HCT116 (cell line): Measurements from ENCODE around the gene CCT5. TPM values are rescaled to one million over a fixed set of nuclear protein-coding genes. Genes with fewer than 3 reads are reported as not detected.

Experiments
- ATAC-seq: fragments of 200-7000 bp; cut with Tn5 transposase; 2 replicates; pipeline ENCODE4 v1.9.1; 2020; ENCODE audit warnings: mild to moderate bottlenecking, moderate library complexity
- BruUV-seq: library from RNA; stranded (reverse); fragments of 400-500 nt; replicated peaks from 2 replicates; lab custom pipeline; 2021; lab: Mats Ljungman, UMichigan
- CTCF ChIA-PET: fragments of 300-600 bp; sonication (Branson Sonifier 250); formaldehyde crosslinking; loops from one replicate; lab custom pipeline; 2021; ENCODE audit warnings: antibody characterized with exemption; lab: Charles Lee
- POLR2A ChIA-PET: fragments of 300-600, 350-600 bp; sonication (Branson Sonifier 250); formaldehyde crosslinking; loops from one replicate; lab custom pipeline; 2021; ENCODE audit warnings: antibody characterized with exemption; lab: Charles Lee
- RAD21 ChIA-PET, 2 experiments: fragments of 300-600 bp; sonication (Branson Sonifier 250); formaldehyde crosslinking; loops; one replicate each; lab custom pipeline; 2023; ENCODE audit warnings: low total read pairs in 2 of 2; ENCODE audit not compliant: uncharacterized antibody in 2 of 2, unreplicated experiment in 2 of 2, low non-redundant PET in 1 of 2; lab: Charles Lee
- DNase-seq: peaks from one replicate; pipeline ENCODE4 v3.0.0-alpha.2; 2010; ENCODE audit warnings: low read depth, low spot score
- H2AFZ ChIP-seq: fragments of 200-600 bp; shearing (Covaris generic), sonication (generic); 2 replicates; pipeline ENCODE4 v1.6.1; 2017; ENCODE audit warnings: low read depth, mixed run types, mixed read lengths, antibody characterized with exemption, low read length; ENCODE audit not compliant: poor library complexity, severe bottlenecking
- H3K27ac ChIP-seq: 2 replicates; pipeline ENCODE4 v1.5.1; 2012; ENCODE audit warnings: low read depth, low read length
- H3K27me3 ChIP-seq: fragments of 200-600 bp; sonication (generic); 2 replicates; pipeline ENCODE4 v1.6.1; 2016; ENCODE audit warnings: mixed run types, low read length, mixed read lengths; ENCODE audit not compliant: insufficient read depth
- H3K36me3 ChIP-seq, 2 experiments: fragments of 200-500 bp in 1 of 2; fragments of 200-600 bp in 1 of 2; sonication (Bioruptor generic) in 1 of 2; sonication (generic) in 1 of 2; 2 replicates each; pipeline versions ENCODE4 v1.5.1 to v1.6.1; 2014 to 2016; ENCODE audit warnings: low read length in 2 of 2, inconsistent platforms in 1 of 2, mixed read lengths in 1 of 2, mixed run types in 1 of 2; ENCODE audit not compliant: insufficient read depth in 2 of 2, control insufficient read depth in 1 of 2
- H3K4me1 ChIP-seq, 2 experiments: fragments of 200-600 bp in 1 of 2; sonication (generic) in 1 of 2; 2 replicates each; pipeline versions ENCODE4 v1.5.1 to v1.6.1; 2012 to 2017; ENCODE audit warnings: low read length in 2 of 2, inconsistent platforms in 1 of 2, mild to moderate bottlenecking in 1 of 2, mixed read lengths in 1 of 2, mixed run types in 1 of 2, moderate library complexity in 1 of 2; ENCODE audit not compliant: insufficient read depth in 2 of 2, control insufficient read depth in 1 of 2
- H3K4me2 ChIP-seq: fragments of 200-600 bp; sonication (generic); 2 replicates; pipeline ENCODE4 v1.6.1; 2017; ENCODE audit warnings: mixed run types, low read length, mixed read lengths
- H3K4me3 ChIP-seq, 2 experiments: fragments of 200-600 bp in 1 of 2; sonication (generic) in 1 of 2; replicated peaks in 1 of 2; 2 replicates each; pipeline ENCODE4 v1.5.1; 2011 to 2016; ENCODE audit warnings: low read length in 2 of 2, control low read depth in 1 of 2, low read depth in 1 of 2, mild to moderate bottlenecking in 1 of 2, mixed read lengths in 1 of 2, mixed run types in 1 of 2
- H3K79me2 ChIP-seq: fragments of 200-600 bp; sonication (generic); 2 replicates; pipeline ENCODE4 v1.6.1; 2017; ENCODE audit warnings: mild to moderate bottlenecking, mixed run types, low read length, moderate library complexity, mixed read lengths; ENCODE audit not compliant: insufficient read depth
- H3K9ac ChIP-seq: fragments of 200-600 bp; sonication (generic); 2 replicates; pipeline ENCODE4 v1.6.1; 2016; ENCODE audit warnings: low read length, mixed read lengths
- H3K9me2 ChIP-seq: fragments of 200-600 bp; sonication (generic), shearing (Covaris generic); 2 replicates; pipeline ENCODE4 v1.6.1; 2017; ENCODE audit warnings: mixed run types, mild to moderate bottlenecking, moderate library complexity; ENCODE audit not compliant: insufficient read depth
- H3K9me3 ChIP-seq, 2 experiments: fragments of 200-500 bp in 1 of 2; fragments of 200-600 bp in 1 of 2; sonication (Bioruptor generic) in 1 of 2; sonication (generic) in 1 of 2; 2 replicates each; pipeline ENCODE4 v1.6.1; 2014 to 2017; ENCODE audit warnings: low read length in 2 of 2, mixed read lengths in 2 of 2, inconsistent platforms in 1 of 2, low read depth in 1 of 2, mild to moderate bottlenecking in 1 of 2, mixed run types in 1 of 2, moderate library complexity in 1 of 2; ENCODE audit not compliant: control insufficient read depth in 1 of 2, insufficient read depth in 1 of 2
- H4K20me1 ChIP-seq: fragments of 200-600 bp; sonication (generic), shearing (Covaris generic); 2 replicates; pipeline ENCODE4 v1.6.1; 2017; ENCODE audit warnings: mixed run types, mild to moderate bottlenecking, moderate library complexity; ENCODE audit not compliant: insufficient read depth
- EGR1 ChIP-seq: IDR thresholded peaks from 2 replicates; pipeline ENCODE4 v1.6.1; 2012; ENCODE audit warnings: low read depth
- ELF1 ChIP-seq: IDR thresholded peaks from 2 replicates; pipeline ENCODE4 v1.6.1; 2012; ENCODE audit warnings: low read depth, borderline replicate concordance
- EZH2 ChIP-seq: fragments of 200-600 bp; sonication (generic); IDR thresholded peaks from 2 replicates; pipeline ENCODE4 v1.6.1; 2017; ENCODE audit warnings: antibody characterized with exemption, mixed run types
- EZH2phosphoT487 ChIP-seq: fragments of 200-600 bp; IDR thresholded peaks from 2 replicates; pipeline ENCODE4 v1.6.1; 2018; ENCODE audit warnings: antibody characterized with exemption, borderline replicate concordance
- JUND ChIP-seq: IDR thresholded peaks from 2 replicates; pipeline ENCODE4 v1.6.1; 2012
- POLR2A ChIP-seq: IDR thresholded peaks from 2 replicates; pipeline ENCODE4 v1.7.0; 2011; ENCODE audit warnings: borderline replicate concordance; ENCODE audit not compliant: insufficient read depth, insufficient read length; ENCODE audit errors: extremely low read depth
- POLR2AphosphoS5 ChIP-seq: IDR thresholded peaks from 2 replicates; pipeline ENCODE4 v1.6.1; 2011; ENCODE audit warnings: mild to moderate bottlenecking, low read depth, low read length, moderate library complexity
- RAD21 ChIP-seq: IDR thresholded peaks from 2 replicates; pipeline ENCODE4 v1.6.1; 2012; ENCODE audit warnings: low read depth, mild to moderate bottlenecking
- SP1 ChIP-seq: IDR thresholded peaks from 2 replicates; pipeline ENCODE4 v1.6.1; 2012; ENCODE audit warnings: low read depth
- SRF ChIP-seq: IDR thresholded peaks from 2 replicates; pipeline ENCODE4 v1.6.1; 2012; ENCODE audit warnings: low read depth
- TCF7L2 ChIP-seq: IDR thresholded peaks from 2 replicates; pipeline ENCODE4 v1.7.0; 2011; ENCODE audit warnings: borderline replicate concordance, inconsistent platforms; ENCODE audit not compliant: insufficient read depth, insufficient read length; ENCODE audit errors: extremely low read depth
- YY1 ChIP-seq: IDR thresholded peaks from 2 replicates; pipeline ENCODE4 v1.6.1; 2011; ENCODE audit warnings: low read length, low read depth, moderate library complexity, mild to moderate bottlenecking; ENCODE audit not compliant: insufficient replicate concordance; ENCODE audit errors: extremely low read depth
- ZNF274 ChIP-seq: fragments of 200-500 bp; sonication (Bioruptor generic); IDR thresholded peaks from 2 replicates; pipeline ENCODE4 v1.6.1; 2014; ENCODE audit warnings: mild to moderate bottlenecking, low read depth, low read length, inconsistent platforms
- intact Hi-C: fragments of 100-400 bp; cut with micrococcal nuclease; formaldehyde crosslinking; loops from 2 replicates; pipeline ENCODE4 v1.10.0; 2022
- total RNA-seq: library from RNA; stranded (reverse); gene quantifications from one replicate; pipeline ENCODE4 v1.2.1, GENCODE V29; 2021; ENCODE audit not compliant: unreplicated experiment
- TF ChIP-seq, protein P1 (sequence below), 3 experiments: fragments of 200-600 bp in 1 of 3; sonication (generic) in 1 of 3; IDR thresholded peaks in 2 of 3; conservative IDR thresholded peaks in 1 of 3; 2 replicates each; pipeline ENCODE4 v1.5.1; 2012 to 2017; ENCODE audit warnings: low read depth in 2 of 3, low read length in 2 of 3, antibody characterized with exemption in 1 of 3, borderline replicate concordance in 1 of 3, control low read depth in 1 of 3, mild to moderate bottlenecking in 1 of 3, mixed read lengths in 1 of 3, mixed run types in 1 of 3, moderate library complexity in 1 of 3; ENCODE audit not compliant: insufficient read depth in 1 of 3
- TF ChIP-seq, protein P2 (sequence below): IDR thresholded peaks from 2 replicates; pipeline ENCODE4 v1.6.1; 2012
- TF ChIP-seq, protein P3 (sequence below): IDR thresholded peaks from 2 replicates; pipeline ENCODE4 v1.6.1; 2012; ENCODE audit warnings: low read depth

CCT5 gene
- total RNA-seq, 1 experiment from 2014 or later: 489 TPM

DNA sequence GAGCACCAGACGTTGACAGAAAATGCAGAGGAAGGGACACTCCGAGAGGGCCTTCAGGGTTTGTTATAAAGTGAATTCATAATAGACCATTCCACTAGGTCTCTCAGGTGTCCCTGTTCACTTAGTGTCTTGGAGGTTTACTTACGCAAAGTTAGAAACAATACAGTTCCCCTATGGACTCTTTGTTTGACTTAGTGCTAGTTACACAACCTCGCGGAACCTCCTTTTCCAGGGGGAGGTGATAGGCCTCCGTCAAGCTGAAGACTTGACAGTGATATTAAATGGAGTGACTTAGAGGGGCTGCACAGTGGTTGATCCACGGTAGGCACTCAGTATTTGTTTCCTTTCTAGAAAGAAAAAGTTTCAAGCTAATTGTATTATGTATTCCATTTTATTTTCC lies 1.3 kb downstream of the CCT5 start:
- Histone ChIP-seq H3K9me2 (no peaks in the 10 kb centered on the region), H3K79me2 (peaks cover 94% of the 10 kb centered on the region), H3K4me1 (peaks cover 10 to 20% of the 10 kb centered on the region in 2 experiments; a peak in 3 of 4 replicates), H3K27me3 (no peaks in the 10 kb centered on the region), H3K9ac (peak overlapping the region; percentile 94), H4K20me1 (peaks cover 24% of the 10 kb centered on the region), H3K36me3 (peaks cover 24 to 37% of the 10 kb centered on the region in 2 experiments; a peak in 3 of 4 replicates), H3K4me3 (peak overlapping the region; percentile 89 to 92), H3K4me2 (peak overlapping the region; percentile 80), H3K9me3 (no peaks in the 10 kb centered on the region), H3K27ac (peak overlapping the region; percentile 85), H2AFZ (no peak overlapping the region)
- ChIA-PET RAD21 (no interaction called here), POLR2A (no interaction called here), CTCF (no interaction called here)
- DNase-seq (no peak), ATAC-seq (no peak)
- intact Hi-C loops: no loop called here
- TF ChIP-seq, protein P1, sequence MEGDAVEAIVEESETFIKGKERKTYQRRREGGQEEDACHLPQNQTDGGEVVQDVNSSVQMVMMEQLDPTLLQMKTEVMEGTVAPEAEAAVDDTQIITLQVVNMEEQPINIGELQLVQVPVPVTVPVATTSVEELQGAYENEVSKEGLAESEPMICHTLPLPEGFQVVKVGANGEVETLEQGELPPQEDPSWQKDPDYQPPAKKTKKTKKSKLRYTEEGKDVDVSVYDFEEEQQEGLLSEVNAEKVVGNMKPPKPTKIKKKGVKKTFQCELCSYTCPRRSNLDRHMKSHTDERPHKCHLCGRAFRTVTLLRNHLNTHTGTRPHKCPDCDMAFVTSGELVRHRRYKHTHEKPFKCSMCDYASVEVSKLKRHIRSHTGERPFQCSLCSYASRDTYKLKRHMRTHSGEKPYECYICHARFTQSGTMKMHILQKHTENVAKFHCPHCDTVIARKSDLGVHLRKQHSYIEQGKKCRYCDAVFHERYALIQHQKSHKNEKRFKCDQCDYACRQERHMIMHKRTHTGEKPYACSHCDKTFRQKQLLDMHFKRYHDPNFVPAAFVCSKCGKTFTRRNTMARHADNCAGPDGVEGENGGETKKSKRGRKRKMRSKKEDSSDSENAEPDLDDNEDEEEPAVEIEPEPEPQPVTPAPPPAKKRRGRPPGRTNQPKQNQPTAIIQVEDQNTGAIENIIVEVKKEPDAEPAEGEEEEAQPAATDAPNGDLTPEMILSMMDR (IDR thresholded peaks at IDR 0.05 in 2 of 3, conservative IDR thresholded peaks at IDR 0.05 in 1 of 3; ENCODE audit: borderline replicate concordance in 1 of 3, insufficient read depth in 1 of 3, low read depth in 2 of 3, low read length in 2 of 3): no peak
- TF ChIP-seq JUND (no peak), POLR2AphosphoS5 (no peak), RAD21 (no peak), EZH2 (no peak), POLR2A (no peak), EZH2phosphoT487 (no peak), ELF1 (no peak), EGR1 (no peak), YY1 (no peak), SP1 (no peak), ZNF274 (no peak), TCF7L2 (no peak), SRF (no peak)
- TF ChIP-seq, protein P2, sequence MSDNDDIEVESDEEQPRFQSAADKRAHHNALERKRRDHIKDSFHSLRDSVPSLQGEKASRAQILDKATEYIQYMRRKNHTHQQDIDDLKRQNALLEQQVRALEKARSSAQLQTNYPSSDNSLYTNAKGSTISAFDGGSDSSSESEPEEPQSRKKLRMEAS: no peak
- TF ChIP-seq, protein P3, sequence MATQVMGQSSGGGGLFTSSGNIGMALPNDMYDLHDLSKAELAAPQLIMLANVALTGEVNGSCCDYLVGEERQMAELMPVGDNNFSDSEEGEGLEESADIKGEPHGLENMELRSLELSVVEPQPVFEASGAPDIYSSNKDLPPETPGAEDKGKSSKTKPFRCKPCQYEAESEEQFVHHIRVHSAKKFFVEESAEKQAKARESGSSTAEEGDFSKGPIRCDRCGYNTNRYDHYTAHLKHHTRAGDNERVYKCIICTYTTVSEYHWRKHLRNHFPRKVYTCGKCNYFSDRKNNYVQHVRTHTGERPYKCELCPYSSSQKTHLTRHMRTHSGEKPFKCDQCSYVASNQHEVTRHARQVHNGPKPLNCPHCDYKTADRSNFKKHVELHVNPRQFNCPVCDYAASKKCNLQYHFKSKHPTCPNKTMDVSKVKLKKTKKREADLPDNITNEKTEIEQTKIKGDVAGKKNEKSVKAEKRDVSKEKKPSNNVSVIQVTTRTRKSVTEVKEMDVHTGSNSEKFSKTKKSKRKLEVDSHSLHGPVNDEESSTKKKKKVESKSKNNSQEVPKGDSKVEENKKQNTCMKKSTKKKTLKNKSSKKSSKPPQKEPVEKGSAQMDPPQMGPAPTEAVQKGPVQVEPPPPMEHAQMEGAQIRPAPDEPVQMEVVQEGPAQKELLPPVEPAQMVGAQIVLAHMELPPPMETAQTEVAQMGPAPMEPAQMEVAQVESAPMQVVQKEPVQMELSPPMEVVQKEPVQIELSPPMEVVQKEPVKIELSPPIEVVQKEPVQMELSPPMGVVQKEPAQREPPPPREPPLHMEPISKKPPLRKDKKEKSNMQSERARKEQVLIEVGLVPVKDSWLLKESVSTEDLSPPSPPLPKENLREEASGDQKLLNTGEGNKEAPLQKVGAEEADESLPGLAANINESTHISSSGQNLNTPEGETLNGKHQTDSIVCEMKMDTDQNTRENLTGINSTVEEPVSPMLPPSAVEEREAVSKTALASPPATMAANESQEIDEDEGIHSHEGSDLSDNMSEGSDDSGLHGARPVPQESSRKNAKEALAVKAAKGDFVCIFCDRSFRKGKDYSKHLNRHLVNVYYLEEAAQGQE: no peak
- BruUV-seq: no TSS peak
